ENCODE measurements around the gene ROCK1.
"Not testable (repeated sequence)": the region's sequence is repeated elsewhere in the genome, so short reads cannot be mapped to it uniquely, and the experiment has no call there.

The ROCK1 gene

DNA sequence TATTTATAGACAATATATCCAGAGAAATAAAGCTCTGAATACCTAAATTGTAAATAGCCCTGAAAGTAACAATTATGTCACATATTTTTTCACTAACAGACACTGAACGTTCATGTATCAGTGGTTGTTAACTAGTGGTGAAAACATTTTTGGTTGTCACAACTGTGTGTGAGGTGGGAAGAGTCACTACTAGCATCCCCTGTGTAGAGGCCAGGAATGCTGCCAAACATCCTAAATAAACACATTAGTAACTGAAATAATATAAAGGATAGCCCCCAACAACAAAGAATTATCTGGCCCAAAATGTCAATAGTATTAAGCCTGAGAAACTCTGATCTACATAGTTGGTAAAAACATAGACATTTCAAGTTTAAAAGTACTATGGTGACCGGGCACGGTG lies 64.5 kb downstream of the ROCK1 start:
- H3K4me3 ChIP-seq (ENCODE audit: control insufficient read depth, low read depth, low read length): no peak overlapping the region
- DNase-seq (ENCODE audit: low read depth): peak; percentile 17
- TF ChIP-seq, protein P1, sequence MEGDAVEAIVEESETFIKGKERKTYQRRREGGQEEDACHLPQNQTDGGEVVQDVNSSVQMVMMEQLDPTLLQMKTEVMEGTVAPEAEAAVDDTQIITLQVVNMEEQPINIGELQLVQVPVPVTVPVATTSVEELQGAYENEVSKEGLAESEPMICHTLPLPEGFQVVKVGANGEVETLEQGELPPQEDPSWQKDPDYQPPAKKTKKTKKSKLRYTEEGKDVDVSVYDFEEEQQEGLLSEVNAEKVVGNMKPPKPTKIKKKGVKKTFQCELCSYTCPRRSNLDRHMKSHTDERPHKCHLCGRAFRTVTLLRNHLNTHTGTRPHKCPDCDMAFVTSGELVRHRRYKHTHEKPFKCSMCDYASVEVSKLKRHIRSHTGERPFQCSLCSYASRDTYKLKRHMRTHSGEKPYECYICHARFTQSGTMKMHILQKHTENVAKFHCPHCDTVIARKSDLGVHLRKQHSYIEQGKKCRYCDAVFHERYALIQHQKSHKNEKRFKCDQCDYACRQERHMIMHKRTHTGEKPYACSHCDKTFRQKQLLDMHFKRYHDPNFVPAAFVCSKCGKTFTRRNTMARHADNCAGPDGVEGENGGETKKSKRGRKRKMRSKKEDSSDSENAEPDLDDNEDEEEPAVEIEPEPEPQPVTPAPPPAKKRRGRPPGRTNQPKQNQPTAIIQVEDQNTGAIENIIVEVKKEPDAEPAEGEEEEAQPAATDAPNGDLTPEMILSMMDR (conservative IDR thresholded peaks at IDR 0.05; ENCODE audit: control insufficient read depth, insufficient read depth, low read depth, low read length): no peak

GRCh38 chr18:21040466-21040865 lies 71.1 kb downstream of the ROCK1 start:
- no peak for DNase-seq (ENCODE audit: low read depth)
- TF ChIP-seq, protein P1 (conservative IDR thresholded peaks at IDR 0.05; ENCODE audit: control insufficient read depth, insufficient read depth, low read depth, low read length): no peak
- no peak overlapping the region for H3K4me3 ChIP-seq (ENCODE audit: control insufficient read depth, low read depth, low read length)

DNA sequence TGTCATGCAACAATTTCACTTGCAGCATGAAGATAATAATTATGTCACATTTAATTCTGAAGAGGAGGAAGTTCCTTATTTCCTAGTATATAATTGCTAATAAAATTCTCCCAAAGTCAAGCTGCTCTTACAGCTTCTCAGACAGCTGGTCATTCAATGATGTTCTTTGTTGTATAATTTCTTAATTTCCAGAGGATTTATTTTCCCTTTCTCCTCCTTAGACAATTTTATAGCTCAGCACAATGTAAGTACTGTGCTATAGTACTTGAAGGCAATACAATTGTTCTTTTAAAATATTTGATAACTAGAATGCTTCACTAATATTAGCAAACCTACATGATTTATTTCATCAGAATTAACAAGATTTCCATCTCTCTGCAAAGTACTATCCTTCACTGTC lies 73.4 kb downstream of the ROCK1 start:
- TF ChIP-seq, protein P1 (conservative IDR thresholded peaks at IDR 0.05; ENCODE audit: control insufficient read depth, insufficient read depth, low read depth, low read length): no peak
- DNase-seq (ENCODE audit: low read depth): no peak
- no peak overlapping the region for H3K4me3 ChIP-seq (ENCODE audit: control insufficient read depth, low read depth, low read length)

DNA sequence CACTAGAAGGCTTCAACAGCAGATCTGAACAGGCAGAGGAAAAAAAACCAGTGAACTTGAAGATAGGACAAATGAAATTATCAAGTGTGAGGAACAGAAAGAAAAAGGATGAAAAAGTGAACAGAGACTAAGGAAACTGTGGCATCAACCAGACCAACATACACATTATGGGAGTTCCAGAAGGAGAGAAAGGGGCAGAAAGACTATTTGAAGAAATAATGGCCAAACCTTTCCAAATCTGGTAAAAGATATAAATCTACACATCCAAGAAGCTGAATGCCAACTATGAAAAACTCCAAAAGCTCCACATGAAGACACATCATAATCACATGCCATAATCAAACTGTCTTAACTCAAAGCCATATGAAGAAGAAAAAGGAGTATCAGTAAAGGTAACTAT lies 79.8 kb downstream of the ROCK1 start:
- no peak for DNase-seq (ENCODE audit: low read depth)
- TF ChIP-seq, protein P1 (conservative IDR thresholded peaks at IDR 0.05; ENCODE audit: control insufficient read depth, insufficient read depth, low read depth, low read length): no peak
- no peak overlapping the region for H3K4me3 ChIP-seq (ENCODE audit: control insufficient read depth, low read depth, low read length)

DNA sequence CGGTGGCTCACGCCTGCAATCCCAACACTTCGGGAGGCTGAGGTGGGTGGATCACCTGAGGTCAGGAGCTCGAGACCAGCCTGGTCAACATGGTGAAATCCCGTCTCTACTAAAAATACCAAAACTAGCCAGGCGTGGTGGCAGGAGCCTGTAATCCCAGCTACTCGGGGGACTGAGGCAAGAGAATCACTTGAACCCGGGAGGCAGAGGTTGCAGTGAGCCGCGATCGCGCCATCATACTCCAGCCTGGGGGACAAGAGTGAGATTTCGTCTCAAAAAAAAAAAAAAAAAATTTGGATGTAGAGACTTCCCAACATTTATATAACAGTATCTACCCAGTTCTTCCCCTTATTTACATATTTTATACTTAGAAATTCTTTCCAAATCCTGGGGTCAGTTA lies 93.4 kb downstream of the ROCK1 start:
- DNase-seq (ENCODE audit: low read depth); H3K4me3 ChIP-seq (ENCODE audit: control insufficient read depth, low read depth, low read length): not testable (repeated sequence)

- DNase-seq (ENCODE audit: low read depth): no peak
- H3K4me3 ChIP-seq (ENCODE audit: control insufficient read depth, low read depth, low read length): no peak overlapping the region
- TF ChIP-seq, protein P1 (conservative IDR thresholded peaks at IDR 0.05; ENCODE audit: control insufficient read depth, insufficient read depth, low read depth, low read length): no peak
Measured at GRCh38 chr18:21012308-21012707, 99.3 kb downstream of the ROCK1 start.

DNA sequence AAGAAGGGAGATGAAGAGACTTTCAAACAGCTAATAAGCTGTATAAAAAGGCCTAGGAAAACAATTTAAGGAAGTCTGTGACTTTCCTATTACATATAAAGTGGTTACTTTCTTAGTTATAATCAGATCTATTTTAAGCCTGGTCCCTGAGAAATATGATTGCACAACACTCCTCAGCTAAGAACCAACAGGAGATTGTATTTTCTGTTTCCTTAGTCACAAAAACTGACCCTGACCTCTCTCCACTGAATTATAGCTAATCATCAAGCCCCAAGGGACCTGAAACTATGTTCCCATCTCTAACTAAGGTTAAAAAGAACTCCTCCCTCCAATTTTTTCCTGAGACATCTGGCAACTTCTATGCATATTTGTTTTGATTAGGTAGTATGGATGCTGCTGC lies 106.9 kb downstream of the ROCK1 start:
- peak; percentile 97 for DNase-seq (ENCODE audit: low read depth)
- H3K4me3 ChIP-seq (ENCODE audit: control insufficient read depth, low read depth, low read length): no peak overlapping the region
- TF ChIP-seq, protein P1 (conservative IDR thresholded peaks at IDR 0.05; ENCODE audit: control insufficient read depth, insufficient read depth, low read depth, low read length): no peak
